B cell (primary cell): ENCODE results near the gene NDRG3. TPM values are rescaled to one million over a fixed set of nuclear protein-coding genes. Genes with fewer than 3 reads are reported as not detected.

Source experiments
- ATAC-seq: fragments of 200-7000 bp; cut with Tn5 transposase; one replicate; pipeline ENCODE4 v1.10.0; 2021; ENCODE audit warnings: low read depth, mild to moderate bottlenecking, moderate number of reproducible peaks, moderate library complexity
- CTCF ChIA-PET: fragments of 350-600 bp; sonication (Branson Sonifier 250); formaldehyde crosslinking; loops from one replicate; lab custom pipeline; 2021; ENCODE audit warnings: antibody characterized with exemption, inconsistent platforms; lab: Charles Lee
- POLR2A ChIA-PET: fragments of 350-600 bp; sonication (Branson Sonifier 250); formaldehyde crosslinking; loops from one replicate; lab custom pipeline; 2021; ENCODE audit warnings: antibody characterized with exemption; lab: Charles Lee
- DNase-seq: peaks from one replicate; pipeline ENCODE4 v3.0.0; 2013
- H2AFZ ChIP-seq: 2 replicates; pipeline ENCODE4 v1.6.1; 2012; ENCODE audit warnings: mild to moderate bottlenecking, low read depth, low read length; ENCODE audit not compliant: insufficient read depth, poor library complexity, severe bottlenecking
- H3K27ac ChIP-seq, 2 donors: 1 replicate in 1 of 2; 2 replicates in 1 of 2; pipeline ENCODE4 v1.5.1; 2012 to 2013; ENCODE audit warnings: low read length in 2 of 2, mild to moderate bottlenecking in 2 of 2, moderate library complexity in 1 of 2
- H3K27me3 ChIP-seq, 4 experiments: fragments of 200-600 bp in 1 of 4; sonication (generic) in 1 of 4; replicated peaks in 1 of 4; 1 replicate in 2 of 4; 2 replicates in 2 of 4; pipeline versions ENCODE4 v1.6.1 to v1.7.0; 2013 to 2016; ENCODE audit warnings: low read length in 3 of 4, mild to moderate bottlenecking in 2 of 4, mixed read lengths in 1 of 4, moderate library complexity in 1 of 4; ENCODE audit not compliant: insufficient read depth in 4 of 4, control insufficient read depth in 3 of 4; ENCODE audit errors: control extremely low read depth in 1 of 4
- H3K36me3 ChIP-seq, 2 experiments: replicated peaks in 1 of 2; 1 replicate in 1 of 2; 2 replicates in 1 of 2; pipeline versions ENCODE4 v1.6.1 to v1.7.1; 2013; ENCODE audit warnings: low read length in 1 of 2; ENCODE audit not compliant: insufficient read depth in 2 of 2, control insufficient read depth in 1 of 2; ENCODE audit errors: control extremely low read depth in 1 of 2, extremely low read depth in 1 of 2
- H3K4me1 ChIP-seq, 2 donors: fragments of 200-600 bp in 1 of 2; sonication (generic) in 1 of 2; 1 replicate in 1 of 2; 2 replicates in 1 of 2; pipeline versions ENCODE4 v1.5.1 to v1.6.1; 2013 to 2017; ENCODE audit warnings: low read length in 2 of 2; ENCODE audit not compliant: control insufficient read depth in 2 of 2, insufficient read depth in 2 of 2
- H3K4me2 ChIP-seq: replicated peaks from 2 replicates; pipeline ENCODE3; 2012; ENCODE audit warnings: mild to moderate bottlenecking, low read depth, low read length; ENCODE audit not compliant: poor library complexity, severe bottlenecking
- H3K4me3 ChIP-seq, 5 experiments: fragments of 200-600 bp in 1 of 5; sonication (generic) in 1 of 5; 1 replicate in 3 of 5; 2 replicates in 2 of 5; pipeline versions ENCODE4 v1.5.1 to v1.7.0; 2011 to 2016; ENCODE audit warnings: low read length in 4 of 5, mild to moderate bottlenecking in 4 of 5, low read depth in 2 of 5, control low read depth in 1 of 5, moderate library complexity in 1 of 5; ENCODE audit not compliant: insufficient read depth in 1 of 5; ENCODE audit errors: control extremely low read depth in 1 of 5, extremely low read depth in 1 of 5
- H3K79me2 ChIP-seq: fragments of 200-600 bp; sonication (generic); one replicate; pipeline ENCODE4 v1.6.0; 2016; ENCODE audit warnings: low read length; ENCODE audit not compliant: control insufficient read depth, insufficient read depth
- H3K9ac ChIP-seq: fragments of 200-600 bp; sonication (generic); 2 replicates; pipeline ENCODE4 v1.6.1; 2017; ENCODE audit warnings: mild to moderate bottlenecking, low read length, moderate library complexity
- H3K9me3 ChIP-seq, 3 donors: one replicate each; pipeline versions ENCODE4 v1.6.1 to v1.7.1; 2013; ENCODE audit warnings: low read length in 2 of 3; ENCODE audit not compliant: control insufficient read depth in 2 of 3, insufficient read depth in 1 of 3; ENCODE audit errors: control extremely low read depth in 1 of 3
- H4K20me1 ChIP-seq: 2 replicates; pipeline ENCODE4 v1.6.0; 2012; ENCODE audit warnings: mild to moderate bottlenecking, low read length; ENCODE audit not compliant: insufficient read depth, control insufficient read depth, poor library complexity, severe bottlenecking
- H3K27ac Mint-ChIP-seq: one replicate; pipeline ENCODE4 v1.8.0; 2021; ENCODE audit warnings: mixed read lengths
- H3K27me3 Mint-ChIP-seq: one replicate; pipeline ENCODE4 v1.8.0; 2021; ENCODE audit warnings: mixed read lengths
- H3K4me1 Mint-ChIP-seq: one replicate; pipeline ENCODE4 v1.8.0; 2021; ENCODE audit warnings: mixed read lengths
- H3K4me3 Mint-ChIP-seq: one replicate; pipeline ENCODE4 v1.8.0; 2021; ENCODE audit warnings: mixed read lengths
- H3K9me3 Mint-ChIP-seq: one replicate; pipeline ENCODE4 v1.8.0; 2022; ENCODE audit warnings: mixed read lengths; ENCODE audit not compliant: insufficient read depth
- CTCF ChIP-seq: fragments of 200-600 bp; IDR thresholded peaks from one replicate; pipeline ENCODE4 v1.8.0; 2022; ENCODE audit warnings: antibody characterized with exemption, mild to moderate bottlenecking
- EZH2 ChIP-seq: IDR thresholded peaks from 2 replicates; pipeline ENCODE4 v1.6.1; 2012; ENCODE audit warnings: borderline replicate concordance, low read depth, mild to moderate bottlenecking, moderate library complexity, low read length; ENCODE audit not compliant: insufficient read depth, poor library complexity, severe bottlenecking
- WGBS: methylation state at CpG from one replicate; pipeline ENCODE4 v1.1.5; 2013; ENCODE audit warnings: missing lambda C conversion rate; ENCODE audit not compliant: insufficient coverage; 5-methylcytosine and 5-hydroxymethylcytosine counted together
- intact Hi-C: fragments of 100-400 bp; cut with micrococcal nuclease; formaldehyde crosslinking; loops from one replicate; pipeline ENCODE4 v1.10.0; 2022
- polyA plus RNA-seq: library from polyadenylated mRNA; depleted of rRNA; stranded (reverse); fragments of >200 nt; gene quantifications from 2 replicates; pipeline ENCODE4 v1.2.3, GENCODE V29; 2012
- total RNA-seq, 2 donors: library from RNA; stranded (reverse); fragments of 120-200 nt in 1 of 2; gene quantifications; 1 replicate in 1 of 2; 2 replicates in 1 of 2; pipeline versions ENCODE4 v1.2.3 to v1.2.4, GENCODE V29; 2013 to 2022

Gene NDRG3
- total and polyA plus RNA-seq, 2 donors (not counting 1 experiment from before 2014, with no cell fraction given), result 15.7 to 26.1 TPM

DNA sequence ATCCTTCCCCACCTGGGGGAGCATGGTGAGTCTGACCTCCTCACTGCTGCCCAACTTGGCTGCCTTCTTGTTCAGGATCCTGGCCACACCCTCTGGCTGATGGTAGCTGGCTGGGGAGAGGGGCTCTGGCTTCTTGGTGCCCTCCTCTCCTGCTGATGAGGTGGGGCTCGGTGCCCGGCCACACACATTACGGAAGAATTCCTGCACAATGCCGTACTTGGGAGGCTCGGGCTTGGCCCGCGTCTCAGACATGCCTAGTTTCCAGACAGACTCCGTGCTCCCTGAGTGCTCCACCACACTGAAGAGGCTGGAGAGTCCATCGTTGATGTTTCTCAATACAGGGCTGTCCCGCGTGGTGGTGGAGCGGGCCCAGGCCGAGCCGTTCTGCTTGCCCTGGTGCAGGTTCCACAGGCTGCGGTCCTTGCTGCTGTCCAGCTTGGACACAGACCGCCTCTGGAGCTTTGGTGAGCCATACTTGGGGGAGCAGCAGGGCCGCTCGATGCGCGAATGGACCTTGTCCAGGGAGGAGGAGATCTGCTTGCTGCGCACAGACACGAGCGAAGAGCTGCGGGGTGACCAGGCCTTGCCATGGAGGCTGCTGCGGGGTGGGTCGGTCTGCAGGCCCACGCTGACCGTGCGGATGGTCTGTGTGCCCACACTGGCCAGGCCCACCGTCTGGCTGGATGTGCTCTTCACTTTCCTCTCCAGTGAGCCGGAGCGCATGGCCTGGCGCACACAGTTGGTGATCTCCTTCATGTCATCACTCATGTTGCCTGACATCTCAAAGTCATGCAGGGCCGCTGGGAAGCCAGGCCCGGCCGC is 47.6 kb upstream of the NDRG3 start:
- H2AFZ ChIP-seq, result no peak overlapping the region
- no peak overlapping the region for H3K9ac ChIP-seq
- H3K4me1 ChIP-seq, result no peaks in the 10 kb centered on the region
- peaks cover 1 to 27% of the 10 kb centered on the region in 2 experiments for H3K36me3 ChIP-seq
- H3K4me1 Mint-ChIP-seq, result peaks cover 6% of the 10 kb centered on the region
- H4K20me1 ChIP-seq, result no peaks in the 10 kb centered on the region
- H3K27me3 Mint-ChIP-seq, result no peaks in the 10 kb centered on the region
- H3K9me3 ChIP-seq, result no peaks in the 10 kb centered on the region
- DNase-seq, result no peak
- no peak overlapping the region for H3K27ac Mint-ChIP-seq
- H3K27ac ChIP-seq, result no peak overlapping the region
- H3K4me3 Mint-ChIP-seq, result no peak overlapping the region
- no peak overlapping the region for H3K4me3 ChIP-seq
- 98% methylated on average over 36 of the region's 36 CpGs for WGBS
- TF ChIP-seq EZH2 (no peak), CTCF (no peak)
- H3K27me3 ChIP-seq, result no peaks in the 10 kb centered on the region
- CTCF ChIA-PET, result interaction anchor here (1.2 to 8.2 kb wide), 7 partner anchors 15 to 95 kb away, joined by 3 to 45 read pairs (median 4); a partner anchor contains a TSS
- POLR2A ChIA-PET, result interaction anchor here (1.0 kb wide), 1 partner anchor 69 kb away, joined by 3 read pairs; no protein-coding TSS in a partner anchor
- no peaks in the 10 kb centered on the region for H3K9me3 Mint-ChIP-seq
- intact Hi-C loops, result no loop called here
- ATAC-seq, result no peak
- no peak overlapping the region for H3K4me2 ChIP-seq
- H3K79me2 ChIP-seq, result peaks cover 11% of the 10 kb centered on the region

DNA sequence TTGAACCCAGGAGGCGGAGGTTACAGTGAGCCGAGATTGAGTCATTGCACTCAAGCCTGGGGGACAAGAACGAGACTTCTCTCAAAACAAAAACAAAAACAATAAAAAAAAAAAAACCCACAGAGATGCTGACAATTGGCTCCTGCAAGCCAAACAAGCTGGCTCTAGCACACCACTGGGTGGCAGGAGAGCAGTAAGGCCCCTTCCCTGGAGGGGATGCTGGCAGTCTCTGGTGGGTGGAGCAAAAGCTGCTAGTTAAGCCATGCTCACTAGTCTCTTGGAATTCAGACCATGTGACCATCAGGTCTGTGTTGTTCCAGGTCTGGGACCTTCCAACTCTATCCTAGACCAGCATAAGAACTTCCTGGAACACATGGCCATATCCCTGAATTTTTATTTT is 46.5 kb upstream of the NDRG3 start:
- H3K9ac ChIP-seq, result no peak overlapping the region
- WGBS, result 100% methylated on average over 2 of the region's 3 CpGs
- no peaks in the 10 kb centered on the region for H3K4me1 ChIP-seq
- H3K4me1 Mint-ChIP-seq, result peaks cover 6% of the 10 kb centered on the region
- intact Hi-C loops, result no loop called here
- peaks cover 11% of the 10 kb centered on the region for H3K79me2 ChIP-seq
- H3K27me3 ChIP-seq, result no peaks in the 10 kb centered on the region
- no peaks in the 10 kb centered on the region for H4K20me1 ChIP-seq
- DNase-seq (peak; percentile 56), ATAC-seq (peak; percentile 65)
- H3K4me3 ChIP-seq, result no peak overlapping the region
- H3K9me3 Mint-ChIP-seq, result no peaks in the 10 kb centered on the region
- TF ChIP-seq CTCF, result peak; percentile 36
- no peak for TF ChIP-seq EZH2
- H3K36me3 ChIP-seq, result peaks cover 1 to 22% of the 10 kb centered on the region in 2 experiments
- no peak overlapping the region for H3K4me3 Mint-ChIP-seq
- H2AFZ ChIP-seq, result no peak overlapping the region
- no peak overlapping the region for H3K4me2 ChIP-seq
- H3K9me3 ChIP-seq, result no peaks in the 10 kb centered on the region
- no peaks in the 10 kb centered on the region for H3K27me3 Mint-ChIP-seq
- H3K27ac Mint-ChIP-seq, result no peak overlapping the region
- CTCF ChIA-PET, result interaction anchor here (0.6 to 8.2 kb wide), 14 partner anchors 16 to 811 kb away, joined by 3 to 45 read pairs (median 4); a partner anchor contains a TSS
- H3K27ac ChIP-seq, result no peak overlapping the region
- POLR2A ChIA-PET, result interaction anchor here (1.1 kb wide), 1 partner anchor 71 kb away, joined by 5 read pairs; a partner anchor contains a TSS
